ENCODE data around the gene TBC1D19.

The TBC1D19 gene

GRCh38 chr4:26607776-26608175 lies 23.9 kb downstream of the TBC1D19 start:
- H3K79me2 ChIP-seq (ENCODE audit: insufficient read depth, low read length) = no peaks in the 10 kb centered on the region
- no peak overlapping the region for H2AFZ ChIP-seq (ENCODE audit: low read length)
- H3K4me1 ChIP-seq (ENCODE audit: insufficient read depth, low read length, severe bottlenecking) = no peaks in the 10 kb centered on the region
- H3K9me2 ChIP-seq (ENCODE audit: low read depth, low read length) = no peaks in the 10 kb centered on the region
- no peaks in the 10 kb centered on the region for H3K27me3 ChIP-seq (ENCODE audit: insufficient read depth, low read length)
- H3F3A ChIP-seq (ENCODE audit: insufficient read depth, low read length) = no peaks in the 10 kb centered on the region
- no peaks in the 10 kb centered on the region for H3K9me3 ChIP-seq (ENCODE audit: low read length)
- no peak overlapping the region for H3K27ac ChIP-seq (ENCODE audit: low read depth, low read length, poor library complexity, severe bottlenecking)
- TF ChIP-seq EZH2 (IDR thresholded peaks at IDR 0.05; ENCODE audit: borderline replicate concordance, low read length) = no peak
- TF ChIP-seq, protein P1, sequence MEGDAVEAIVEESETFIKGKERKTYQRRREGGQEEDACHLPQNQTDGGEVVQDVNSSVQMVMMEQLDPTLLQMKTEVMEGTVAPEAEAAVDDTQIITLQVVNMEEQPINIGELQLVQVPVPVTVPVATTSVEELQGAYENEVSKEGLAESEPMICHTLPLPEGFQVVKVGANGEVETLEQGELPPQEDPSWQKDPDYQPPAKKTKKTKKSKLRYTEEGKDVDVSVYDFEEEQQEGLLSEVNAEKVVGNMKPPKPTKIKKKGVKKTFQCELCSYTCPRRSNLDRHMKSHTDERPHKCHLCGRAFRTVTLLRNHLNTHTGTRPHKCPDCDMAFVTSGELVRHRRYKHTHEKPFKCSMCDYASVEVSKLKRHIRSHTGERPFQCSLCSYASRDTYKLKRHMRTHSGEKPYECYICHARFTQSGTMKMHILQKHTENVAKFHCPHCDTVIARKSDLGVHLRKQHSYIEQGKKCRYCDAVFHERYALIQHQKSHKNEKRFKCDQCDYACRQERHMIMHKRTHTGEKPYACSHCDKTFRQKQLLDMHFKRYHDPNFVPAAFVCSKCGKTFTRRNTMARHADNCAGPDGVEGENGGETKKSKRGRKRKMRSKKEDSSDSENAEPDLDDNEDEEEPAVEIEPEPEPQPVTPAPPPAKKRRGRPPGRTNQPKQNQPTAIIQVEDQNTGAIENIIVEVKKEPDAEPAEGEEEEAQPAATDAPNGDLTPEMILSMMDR (IDR thresholded peaks at IDR 0.05; ENCODE audit: low read length) = no peak
- no peaks in the 10 kb centered on the region for H3K36me3 ChIP-seq (ENCODE audit: insufficient read depth, low read length)
- no peak overlapping the region for H3K9ac ChIP-seq (ENCODE audit: low read length)
- no peak overlapping the region for H3K4me3 ChIP-seq (ENCODE audit: low read depth, low read length, poor library complexity, severe bottlenecking)
- no peak overlapping the region for H3K4me2 ChIP-seq (ENCODE audit: low read length)
- no peaks in the 10 kb centered on the region for H4K20me1 ChIP-seq (ENCODE audit: insufficient read depth, low read length)

- TF ChIP-seq, protein P1 (IDR thresholded peaks at IDR 0.05; ENCODE audit: low read length) = no peak
- TF ChIP-seq EZH2 (IDR thresholded peaks at IDR 0.05; ENCODE audit: borderline replicate concordance, low read length) = no peak
- Histone ChIP-seq H3K4me3 (ENCODE audit: low read depth, low read length, poor library complexity, severe bottlenecking) (no peak overlapping the region), H2AFZ (ENCODE audit: low read length) (no peak overlapping the region), H3K79me2 (ENCODE audit: insufficient read depth, low read length) (no peaks in the 10 kb centered on the region), H3K9me3 (ENCODE audit: low read length) (no peaks in the 10 kb centered on the region), H3K27me3 (ENCODE audit: insufficient read depth, low read length) (no peaks in the 10 kb centered on the region), H3K27ac (ENCODE audit: low read depth, low read length, poor library complexity, severe bottlenecking) (no peak overlapping the region), H3K9me2 (ENCODE audit: low read depth, low read length) (no peaks in the 10 kb centered on the region), H3K4me1 (ENCODE audit: insufficient read depth, low read length, severe bottlenecking) (no peaks in the 10 kb centered on the region), H3K4me2 (ENCODE audit: low read length) (no peak overlapping the region), H3K9ac (ENCODE audit: low read length) (no peak overlapping the region), H3F3A (ENCODE audit: insufficient read depth, low read length) (no peaks in the 10 kb centered on the region), H4K20me1 (ENCODE audit: insufficient read depth, low read length) (no peaks in the 10 kb centered on the region), H3K36me3 (ENCODE audit: insufficient read depth, low read length) (no peaks in the 10 kb centered on the region)
These were observed 25.5 kb downstream of the TBC1D19 start for GRCh38 chr4:26609391-26609790.

GRCh38 chr4:26609868-26610267 lies 26.0 kb downstream of the TBC1D19 start:
- TF ChIP-seq, protein P1 (IDR thresholded peaks at IDR 0.05; ENCODE audit: low read length) = no peak
- no peak for TF ChIP-seq EZH2 (IDR thresholded peaks at IDR 0.05; ENCODE audit: borderline replicate concordance, low read length)
- no peaks in the 10 kb centered on the region for H4K20me1 ChIP-seq (ENCODE audit: insufficient read depth, low read length)
- no peaks in the 10 kb centered on the region for H3K27me3 ChIP-seq (ENCODE audit: insufficient read depth, low read length)
- H3K9ac ChIP-seq (ENCODE audit: low read length) = no peak overlapping the region
- H3K36me3 ChIP-seq (ENCODE audit: insufficient read depth, low read length) = no peaks in the 10 kb centered on the region
- H3K4me1 ChIP-seq (ENCODE audit: insufficient read depth, low read length, severe bottlenecking) = no peaks in the 10 kb centered on the region
- no peak overlapping the region for H3K4me3 ChIP-seq (ENCODE audit: low read depth, low read length, poor library complexity, severe bottlenecking)
- H3F3A ChIP-seq (ENCODE audit: insufficient read depth, low read length) = no peaks in the 10 kb centered on the region
- no peak overlapping the region for H3K27ac ChIP-seq (ENCODE audit: low read depth, low read length, poor library complexity, severe bottlenecking)
- no peaks in the 10 kb centered on the region for H3K79me2 ChIP-seq (ENCODE audit: insufficient read depth, low read length)
- H3K9me3 ChIP-seq (ENCODE audit: low read length) = no peaks in the 10 kb centered on the region
- H3K9me2 ChIP-seq (ENCODE audit: low read depth, low read length) = no peaks in the 10 kb centered on the region
- H2AFZ ChIP-seq (ENCODE audit: low read length) = no peak overlapping the region
- H3K4me2 ChIP-seq (ENCODE audit: low read length) = no peak overlapping the region
